GM12865 (cell line): ENCODE results near the gene ACOT11.

Source experiments
- DNase-seq: peaks from one replicate; pipeline ENCODE4 v3.0.0; 2010; ENCODE audit warnings: low read depth
- H3K4me3 ChIP-seq: 2 replicates; pipeline ENCODE4 v1.5.1; 2011; ENCODE audit warnings: mild to moderate bottlenecking, low read depth, low read length, control low read depth
- TF ChIP-seq, protein P1 (sequence below): IDR thresholded peaks from 2 replicates; pipeline ENCODE4 v1.5.1; 2011; ENCODE audit warnings: low read length, control low read depth, low read depth, inconsistent platforms; ENCODE audit not compliant: insufficient read depth; ENCODE audit errors: missing control alignments

Gene ACOT11

DNA sequence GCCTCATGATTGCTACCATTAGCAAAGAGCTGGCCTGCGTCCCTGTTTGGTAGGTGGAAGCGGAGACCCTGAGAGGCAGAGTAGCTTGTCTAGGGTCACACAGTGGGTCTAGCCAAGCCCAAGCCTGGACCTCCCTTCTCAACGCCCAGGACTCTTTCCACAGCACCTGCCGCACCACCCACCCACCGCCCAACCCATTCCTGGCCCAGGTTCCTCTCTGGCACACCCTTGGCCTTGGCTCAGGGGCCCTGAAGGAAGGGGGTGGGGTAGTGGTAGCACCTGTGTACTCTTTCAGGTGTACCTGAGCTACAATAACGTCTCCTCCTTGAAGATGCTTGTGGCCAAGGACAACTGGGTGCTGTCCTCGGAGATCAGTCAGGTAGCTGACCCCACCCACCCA is 56.0 kb downstream of the ACOT11 start:
- TF ChIP-seq, protein P1, sequence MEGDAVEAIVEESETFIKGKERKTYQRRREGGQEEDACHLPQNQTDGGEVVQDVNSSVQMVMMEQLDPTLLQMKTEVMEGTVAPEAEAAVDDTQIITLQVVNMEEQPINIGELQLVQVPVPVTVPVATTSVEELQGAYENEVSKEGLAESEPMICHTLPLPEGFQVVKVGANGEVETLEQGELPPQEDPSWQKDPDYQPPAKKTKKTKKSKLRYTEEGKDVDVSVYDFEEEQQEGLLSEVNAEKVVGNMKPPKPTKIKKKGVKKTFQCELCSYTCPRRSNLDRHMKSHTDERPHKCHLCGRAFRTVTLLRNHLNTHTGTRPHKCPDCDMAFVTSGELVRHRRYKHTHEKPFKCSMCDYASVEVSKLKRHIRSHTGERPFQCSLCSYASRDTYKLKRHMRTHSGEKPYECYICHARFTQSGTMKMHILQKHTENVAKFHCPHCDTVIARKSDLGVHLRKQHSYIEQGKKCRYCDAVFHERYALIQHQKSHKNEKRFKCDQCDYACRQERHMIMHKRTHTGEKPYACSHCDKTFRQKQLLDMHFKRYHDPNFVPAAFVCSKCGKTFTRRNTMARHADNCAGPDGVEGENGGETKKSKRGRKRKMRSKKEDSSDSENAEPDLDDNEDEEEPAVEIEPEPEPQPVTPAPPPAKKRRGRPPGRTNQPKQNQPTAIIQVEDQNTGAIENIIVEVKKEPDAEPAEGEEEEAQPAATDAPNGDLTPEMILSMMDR = no peak
- no peak for DNase-seq
- H3K4me3 ChIP-seq = no peak overlapping the region

DNA sequence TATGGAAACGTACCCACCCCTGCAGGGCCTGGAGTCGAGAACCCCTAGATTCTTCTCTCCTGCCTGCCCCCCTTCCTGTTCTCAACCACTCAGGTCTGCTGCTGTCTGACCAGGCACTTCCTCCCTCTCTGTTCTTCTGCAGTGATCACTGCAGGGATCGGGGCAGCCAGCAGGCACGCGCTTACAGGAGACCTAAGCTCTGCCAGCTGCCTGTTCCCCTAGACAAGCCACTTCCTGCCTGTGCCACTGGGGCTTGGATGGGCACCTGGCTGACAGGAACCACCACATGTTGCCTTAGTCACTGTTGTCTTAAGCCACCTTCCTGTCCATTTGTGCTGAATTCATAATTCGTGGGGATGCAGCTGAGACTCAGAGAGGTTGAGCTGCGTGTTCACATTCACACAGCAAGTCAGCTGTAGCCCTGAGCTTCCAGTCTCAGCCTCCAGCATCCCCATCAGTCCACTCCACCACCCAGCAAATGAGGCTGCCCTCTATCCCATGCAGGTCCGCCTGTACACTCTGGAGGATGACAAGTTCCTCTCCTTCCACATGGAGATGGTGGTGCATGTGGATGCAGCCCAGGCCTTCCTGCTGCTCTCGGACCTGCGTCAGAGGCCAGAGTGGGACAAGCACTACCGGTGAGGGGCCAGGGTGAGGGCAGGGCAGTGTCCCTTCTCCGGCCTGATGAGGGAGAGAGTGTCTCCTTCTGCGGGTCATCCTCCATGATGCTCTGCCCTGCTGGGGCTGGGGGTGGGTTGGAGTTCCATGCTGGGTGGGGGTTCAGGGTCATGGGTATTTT is 56.7 kb downstream of the ACOT11 start:
- TF ChIP-seq, protein P1 = no peak
- DNase-seq = peak; percentile 51

DNA sequence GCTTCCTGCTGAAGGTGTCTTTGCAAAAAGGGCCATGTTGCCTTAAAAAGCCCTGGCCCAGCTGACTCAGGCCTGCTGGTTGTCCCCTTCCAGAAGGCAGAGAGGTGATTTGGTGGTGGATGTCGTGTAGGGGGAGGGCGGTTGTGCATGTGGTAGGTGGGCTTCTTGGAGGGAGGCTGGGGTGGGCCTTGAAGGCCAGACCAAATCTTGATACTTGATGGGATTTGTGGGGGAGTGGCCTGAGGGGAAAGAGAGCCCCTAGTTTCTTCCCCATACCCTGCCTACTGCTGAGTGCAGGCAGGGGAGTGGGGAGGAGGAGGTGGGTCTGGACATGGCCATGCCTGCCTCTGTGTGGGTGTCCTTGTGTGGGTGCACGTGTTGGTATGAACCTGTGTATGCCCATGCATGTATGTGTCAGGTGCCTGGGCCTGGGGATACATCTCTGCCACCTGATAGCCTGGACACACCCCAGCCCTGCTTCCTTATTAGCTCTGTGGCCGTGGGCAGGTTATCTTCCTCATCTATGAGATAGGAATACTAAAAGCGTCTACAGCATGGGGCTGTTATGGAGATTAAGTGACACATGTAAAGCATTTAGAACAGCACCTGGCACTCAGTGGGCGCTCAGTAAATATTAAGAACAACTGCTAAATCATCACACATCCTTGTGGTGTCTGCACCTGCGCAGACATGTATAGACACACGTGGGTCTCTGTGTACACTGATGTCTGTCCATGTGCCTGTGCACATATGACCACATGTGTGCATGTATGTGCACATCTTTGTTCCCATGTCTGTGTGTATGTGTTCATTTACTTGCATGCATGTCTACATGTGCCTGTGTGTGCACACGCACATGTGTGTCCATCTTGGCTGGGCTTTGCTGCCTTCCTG is 58.3 kb downstream of the ACOT11 start:
- no peak for DNase-seq
- TF ChIP-seq, protein P1 = no peak
- no peak overlapping the region for H3K4me3 ChIP-seq

More for the DNA sequence above, 56.7 kb downstream of the ACOT11 start:
- H3K4me3 ChIP-seq = no peak overlapping the region

DNA sequence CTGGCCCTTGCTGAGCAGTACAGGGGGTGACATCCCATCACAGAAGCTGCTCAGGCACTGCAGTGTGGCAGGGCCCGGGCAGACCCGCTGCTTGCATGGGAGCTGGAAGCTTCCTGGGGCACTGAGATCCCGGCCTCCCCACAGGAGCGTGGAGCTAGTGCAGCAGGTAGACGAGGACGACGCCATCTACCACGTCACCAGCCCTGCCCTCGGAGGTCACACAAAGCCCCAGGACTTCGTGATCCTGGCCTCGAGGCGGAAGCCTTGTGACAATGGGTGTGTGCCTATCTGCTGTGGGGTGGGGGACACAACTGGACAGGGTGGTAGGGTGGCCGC is 58.9 kb downstream of the ACOT11 start:
- no peak for DNase-seq
- TF ChIP-seq, protein P1 = no peak
- H3K4me3 ChIP-seq = no peak overlapping the region

DNA sequence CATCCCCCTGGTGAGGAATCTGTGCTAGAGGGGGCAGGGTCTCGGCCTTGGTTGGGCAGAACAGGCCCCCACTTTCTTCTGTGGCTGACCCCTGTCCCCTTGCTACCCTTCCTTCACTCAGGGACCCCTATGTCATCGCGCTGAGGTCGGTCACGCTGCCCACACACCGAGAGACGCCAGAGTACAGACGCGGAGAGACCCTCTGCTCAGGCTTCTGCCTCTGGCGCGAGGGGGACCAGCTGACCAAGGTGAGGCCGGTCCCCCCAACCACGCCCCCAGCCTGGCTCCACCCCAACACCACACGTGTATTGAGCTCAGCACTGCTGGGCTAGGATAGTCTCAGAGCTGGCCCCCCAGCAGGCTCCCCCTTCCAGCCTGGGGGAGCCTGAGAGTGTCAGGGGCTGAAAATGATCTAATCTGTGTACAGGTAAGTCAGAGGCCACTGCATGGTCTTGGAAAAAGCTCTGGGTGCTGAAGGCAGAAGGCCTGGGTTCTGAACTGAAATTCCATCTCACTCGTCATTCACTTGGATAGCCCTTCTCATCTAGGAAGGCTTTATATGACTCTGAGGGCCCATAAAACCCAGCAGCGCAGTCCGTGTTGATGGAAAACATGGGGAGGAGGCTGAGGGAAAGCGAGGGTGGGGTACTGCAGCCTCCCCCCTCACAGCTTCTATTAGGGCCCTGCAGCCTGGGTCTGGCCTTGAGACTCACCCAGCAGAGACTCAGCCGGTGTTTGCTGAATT is 60.0 kb downstream of the ACOT11 start:
- DNase-seq = no peak
- H3K4me3 ChIP-seq = no peak overlapping the region
- TF ChIP-seq, protein P1 = no peak

DNA sequence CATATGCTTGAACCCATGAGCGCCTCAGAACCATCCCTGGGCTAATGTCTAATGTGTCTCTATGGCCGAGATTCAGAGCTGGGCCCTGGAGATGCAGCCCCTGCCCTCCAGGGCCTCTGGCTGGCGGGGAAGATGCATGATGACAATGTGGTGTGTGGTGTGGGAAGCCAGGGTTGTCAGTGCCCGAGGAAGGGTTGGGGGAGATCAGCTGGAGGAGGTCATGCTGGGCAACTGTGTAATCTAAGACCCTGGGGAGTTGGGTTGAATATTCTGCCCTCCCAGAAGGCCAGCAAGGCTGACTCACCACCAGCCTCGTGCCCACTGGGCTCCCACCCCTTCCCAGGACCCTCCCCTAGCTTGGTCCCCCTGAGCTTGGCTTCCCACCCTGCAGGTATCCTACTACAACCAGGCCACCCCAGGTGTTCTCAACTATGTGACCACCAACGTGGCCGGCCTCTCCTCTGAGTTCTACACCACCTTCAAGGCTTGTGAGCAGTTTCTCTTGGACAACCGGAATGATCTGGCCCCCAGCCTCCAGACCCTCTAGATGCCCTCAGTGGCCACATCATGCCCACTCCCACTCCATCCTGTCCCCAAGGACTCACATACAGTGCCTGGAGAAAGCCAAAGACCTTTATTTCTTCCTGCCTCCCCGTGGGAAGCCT is 60.7 kb downstream of the ACOT11 start:
- no peak for DNase-seq
- TF ChIP-seq, protein P1 = no peak

More for the DNA sequence above, 60.7 kb downstream of the ACOT11 start:
- H3K4me3 ChIP-seq = no peak overlapping the region
